Activated T-helper 1 cell treated with anti-CD3 and anti-CD28 coated beads, Interleukin-12 subunit alpha, Interleukin-12 subunit beta, Interleukin-2, Interleukin-4 antibody, amounts not matched to agents 30 ng/mL and 10 ng/mL and 1 ng/mL, durations not matched to agents 14 hours and 24 hours and 36 hours (primary cell): ENCODE data around the gene FBXO11. TPM values are rescaled to one million over a fixed set of nuclear protein-coding genes. Genes with fewer than 3 reads are reported as not detected.
A peak's percentile ranks its signal among the peaks of the same experiment; 100 is the strongest.
"Not testable (repeated sequence)": the region's sequence is repeated elsewhere in the genome, so short reads cannot be mapped to it uniquely, and the experiment has no call there.

Experiments
- DNase-seq: peaks from one replicate; pipeline ENCODE4 v3.0.0; 2021; ENCODE audit warnings: low spot score
- H3K27ac Mint-ChIP-seq: one replicate; pipeline ENCODE4 v1.8.0; 2021; ENCODE audit warnings: mild to moderate bottlenecking, mixed read lengths
- H3K27me3 Mint-ChIP-seq: one replicate; pipeline ENCODE4 v1.8.0; 2022; ENCODE audit warnings: mild to moderate bottlenecking, moderate library complexity, mixed read lengths; ENCODE audit not compliant: insufficient read depth
- H3K36me3 Mint-ChIP-seq: one replicate; pipeline ENCODE4 v1.8.0; 2021; ENCODE audit warnings: low read depth, mixed read lengths
- H3K4me1 Mint-ChIP-seq: one replicate; pipeline ENCODE4 v1.8.0; 2021; ENCODE audit warnings: low read depth, mixed read lengths
- H3K4me3 Mint-ChIP-seq: one replicate; pipeline ENCODE4 v1.8.0; 2021; ENCODE audit warnings: mild to moderate bottlenecking, moderate library complexity, mixed read lengths
- H3K9me3 Mint-ChIP-seq: one replicate; pipeline ENCODE4 v1.8.0; 2021; ENCODE audit warnings: mixed read lengths
- intact Hi-C: fragments of 100-400 bp; cut with micrococcal nuclease; formaldehyde crosslinking; loops from one replicate; pipeline ENCODE4 v1.15.1; 2024
- total RNA-seq: library from RNA; stranded (reverse); gene quantifications from 2 replicates; pipeline ENCODE4 v1.2.3, GENCODE V29; 2022

Gene FBXO11
- total RNA-seq: 50.1 and 56.1 TPM in 2 replicates

- intact Hi-C loops: loop anchor here (1.0 to 5.0 kb wide), 8 partner anchors 50 to 962 kb away; partner anchors contain the start of genes MSH2 and MSH6
- H3K36me3 Mint-ChIP-seq: peaks cover 5% of the 10 kb centered on the region
- H3K27me3 Mint-ChIP-seq: no peaks in the 10 kb centered on the region
- H3K9me3 Mint-ChIP-seq: no peaks in the 10 kb centered on the region
- DNase-seq: peak; percentile 94
- peaks cover 40% of the 10 kb centered on the region for H3K4me1 Mint-ChIP-seq
- peak within 1 kb of the TSS; percentile 93 for H3K27ac Mint-ChIP-seq
- H3K4me3 Mint-ChIP-seq: peak within 1 kb of the TSS; percentile 88
These were observed at the start of gene FBXO11 for GRCh38 chr2:47906157-47907038. FBXO11 (minus strand) TSS chr2:47906498; CDS start chr2:47905720, 778 bp downstream.

DNA sequence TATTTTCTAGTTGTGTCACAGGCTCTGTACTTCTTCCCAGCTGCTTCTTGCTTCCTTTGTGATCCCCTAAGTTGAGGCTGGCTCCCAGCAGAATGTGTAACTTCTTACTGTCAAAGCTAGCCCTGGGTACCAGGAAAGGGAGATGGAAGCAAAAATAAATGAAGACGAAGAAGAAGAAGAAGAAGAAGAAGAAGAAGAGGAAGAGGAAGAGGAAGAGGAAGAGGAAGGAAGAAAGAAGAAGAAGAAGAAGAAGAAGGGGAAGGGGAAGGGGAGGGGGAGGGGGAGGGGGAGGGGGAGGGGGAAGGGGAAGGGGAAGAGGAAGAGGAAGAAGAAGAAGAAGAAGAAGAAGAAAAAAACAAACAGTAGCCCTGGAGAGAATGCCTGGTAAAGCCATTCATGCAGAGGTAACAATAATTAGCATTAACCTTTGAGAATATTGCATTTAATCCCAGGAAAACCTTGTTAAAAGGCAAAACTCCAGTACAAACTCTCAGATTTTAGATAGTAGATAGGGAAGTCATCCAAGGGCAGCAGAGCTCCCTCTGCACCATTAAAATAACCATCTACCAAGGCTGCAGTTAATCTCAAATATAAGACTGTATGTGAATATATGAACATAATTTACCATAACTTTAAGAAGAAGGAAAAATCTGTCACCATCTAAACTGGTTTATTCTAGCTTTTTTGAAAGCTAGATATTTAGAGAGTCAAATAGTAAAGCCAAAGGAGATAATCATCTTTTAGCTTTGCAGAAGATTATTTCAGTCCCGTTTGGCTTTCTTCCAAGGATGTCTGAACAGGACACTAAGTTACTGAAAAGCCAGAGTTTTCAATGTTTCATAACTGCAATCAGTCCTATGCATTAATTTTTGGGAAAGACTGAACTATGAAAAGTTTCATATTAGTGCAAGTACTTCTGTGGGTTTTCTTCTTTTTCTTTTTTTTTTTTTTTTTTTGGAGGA, 44.3 kb upstream of the FBXO11 start:
- Mint-ChIP-seq H3K9me3 (no peaks in the 10 kb centered on the region), H3K4me3 (no peak overlapping the region), H3K27ac (no peak overlapping the region), H3K4me1 (no peaks in the 10 kb centered on the region), H3K36me3 (no peaks in the 10 kb centered on the region), H3K27me3 (peaks cover 7% of the 10 kb centered on the region)
- intact Hi-C loops: no loop called here
- DNase-seq: no peak

GRCh38 chr2:47946593-47946992, 40.3 kb upstream of the FBXO11 start:
- H3K4me3 Mint-ChIP-seq: no peak overlapping the region
- no peak for DNase-seq
- H3K9me3 Mint-ChIP-seq: no peaks in the 10 kb centered on the region
- no peaks in the 10 kb centered on the region for H3K4me1 Mint-ChIP-seq
- no peak overlapping the region for H3K27ac Mint-ChIP-seq
- H3K36me3 Mint-ChIP-seq: no peaks in the 10 kb centered on the region
- peaks cover 7% of the 10 kb centered on the region for H3K27me3 Mint-ChIP-seq
- intact Hi-C loops: no loop called here

- DNase-seq: no peak
- Mint-ChIP-seq H3K36me3 (no peaks in the 10 kb centered on the region), H3K4me1 (no peaks in the 10 kb centered on the region), H3K9me3 (no peaks in the 10 kb centered on the region), H3K27me3 (peaks cover 2% of the 10 kb centered on the region), H3K4me3 (no peak overlapping the region), H3K27ac (no peak overlapping the region)
- intact Hi-C loops: no loop called here
These were observed 38.9 kb upstream of the FBXO11 start for GRCh38 chr2:47945046-47945781.

GRCh38 chr2:47941936-47942335, 35.6 kb upstream of the FBXO11 start:
- H3K36me3 Mint-ChIP-seq: no peaks in the 10 kb centered on the region
- intact Hi-C loops: no loop called here
- no peaks in the 10 kb centered on the region for H3K4me1 Mint-ChIP-seq

GRCh38 chr2:47937677-47938076, 31.4 kb upstream of the FBXO11 start:
- intact Hi-C loops: no loop called here
- no peaks in the 10 kb centered on the region for H3K4me1 Mint-ChIP-seq
- no peak for DNase-seq
- no peaks in the 10 kb centered on the region for H3K36me3 Mint-ChIP-seq
- H3K27me3 Mint-ChIP-seq: peaks cover 12% of the 10 kb centered on the region
- H3K4me3 Mint-ChIP-seq: no peak overlapping the region
- no peaks in the 10 kb centered on the region for H3K9me3 Mint-ChIP-seq
- no peak overlapping the region for H3K27ac Mint-ChIP-seq

More at GRCh38 chr2:47941936-47942335, 35.6 kb upstream of the FBXO11 start:
- H3K27me3 Mint-ChIP-seq: peaks cover 12% of the 10 kb centered on the region
- H3K4me3 Mint-ChIP-seq: no peak overlapping the region
- no peaks in the 10 kb centered on the region for H3K9me3 Mint-ChIP-seq
- DNase-seq: no peak
- no peak overlapping the region for H3K27ac Mint-ChIP-seq

DNA sequence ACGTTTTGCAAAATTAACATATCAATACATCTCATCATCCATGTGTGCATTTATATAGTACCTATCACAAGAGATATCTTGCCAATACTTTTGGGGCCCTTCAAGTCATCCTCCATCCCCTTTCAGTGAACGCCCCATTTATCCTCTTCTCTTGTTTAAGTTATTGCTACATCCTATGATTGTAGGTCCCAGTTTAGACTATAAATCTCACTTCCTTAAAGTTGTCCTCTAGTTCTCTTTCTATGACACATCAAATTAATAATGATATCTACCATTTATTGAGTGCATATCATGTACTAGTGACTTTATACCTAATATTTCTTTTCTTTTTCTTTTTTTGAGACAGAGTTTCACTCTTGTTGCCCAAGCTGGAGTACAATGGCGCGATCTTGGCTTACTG, 28.8 kb upstream of the FBXO11 start:
- Mint-ChIP-seq H3K9me3 (no peaks in the 10 kb centered on the region), H3K4me3 (no peak overlapping the region), H3K36me3 (no peaks in the 10 kb centered on the region), H3K4me1 (no peaks in the 10 kb centered on the region), H3K27me3 (peaks cover 14% of the 10 kb centered on the region), H3K27ac (no peak overlapping the region)
- intact Hi-C loops: no loop called here
- DNase-seq: no peak

DNA sequence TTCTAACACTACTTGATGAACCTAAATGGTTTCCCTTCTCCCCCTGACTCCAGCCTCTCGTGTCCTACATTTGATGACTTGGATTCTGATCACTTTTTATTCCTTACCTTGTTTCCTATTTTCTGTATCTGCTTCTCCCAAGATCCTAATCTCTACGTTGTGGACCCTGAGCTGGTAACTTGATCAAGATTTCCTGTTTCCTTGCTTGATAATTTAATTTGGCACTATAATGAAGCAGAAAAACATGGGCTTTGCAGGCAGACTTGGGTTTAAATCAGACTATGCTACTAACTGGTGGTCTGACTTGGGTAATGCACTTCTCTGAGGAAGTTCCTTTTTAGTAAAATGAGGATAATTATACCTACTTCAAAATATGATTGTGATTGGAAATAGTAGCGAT, 11.7 kb upstream of the FBXO11 start:
- Mint-ChIP-seq H3K9me3 (no peaks in the 10 kb centered on the region), H3K27ac (no peak overlapping the region), H3K36me3 (no peaks in the 10 kb centered on the region), H3K27me3 (peaks cover 7% of the 10 kb centered on the region), H3K4me1 (no peaks in the 10 kb centered on the region), H3K4me3 (no peak overlapping the region)
- no peak for DNase-seq
- intact Hi-C loops: no loop called here

DNA sequence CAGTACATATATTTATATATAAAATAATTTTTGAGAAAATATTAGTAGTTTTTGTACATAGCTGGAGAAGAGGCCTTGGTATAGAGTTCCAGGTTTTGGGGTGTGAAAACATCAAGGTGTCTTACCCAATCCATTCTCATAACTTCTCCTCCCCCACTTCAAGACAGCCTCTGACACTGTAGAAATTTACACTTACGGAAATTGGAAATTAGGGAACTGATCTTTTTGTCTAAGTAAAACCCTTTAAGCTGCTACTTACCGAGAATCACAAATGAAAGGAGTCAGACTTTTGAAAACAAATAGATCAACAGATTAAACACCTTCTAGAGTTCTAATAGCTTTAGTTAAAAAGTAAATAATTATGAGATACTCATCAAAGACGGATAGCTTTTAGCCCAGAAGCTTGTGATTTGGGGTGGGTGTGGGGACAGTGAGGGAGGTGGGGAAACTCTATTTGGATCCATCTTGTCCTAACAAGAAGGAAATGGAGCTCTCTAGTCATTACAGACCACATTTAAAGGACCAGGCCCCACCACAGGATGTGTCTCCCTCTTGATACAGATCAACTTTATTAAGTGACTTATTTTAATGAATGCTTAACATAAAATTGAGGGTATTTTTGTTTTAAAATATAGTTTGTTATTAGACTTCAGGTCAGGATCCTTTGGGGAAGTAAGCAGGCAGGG, 11.1 kb upstream of the FBXO11 start:
- H3K27ac Mint-ChIP-seq: no peak overlapping the region
- H3K4me1 Mint-ChIP-seq: no peaks in the 10 kb centered on the region
- no peak overlapping the region for H3K4me3 Mint-ChIP-seq
- no peak for DNase-seq
- peaks cover 8% of the 10 kb centered on the region for H3K27me3 Mint-ChIP-seq
- no peaks in the 10 kb centered on the region for H3K36me3 Mint-ChIP-seq
- H3K9me3 Mint-ChIP-seq: no peaks in the 10 kb centered on the region
- intact Hi-C loops: no loop called here

- Mint-ChIP-seq H3K27me3 (peaks cover 8% of the 10 kb centered on the region), H3K27ac (no peak overlapping the region), H3K36me3 (peaks cover 2% of the 10 kb centered on the region), H3K9me3 (no peaks in the 10 kb centered on the region), H3K4me1 (no peaks in the 10 kb centered on the region), H3K4me3 (no peak overlapping the region)
- DNase-seq: no peak
- intact Hi-C loops: no loop called here
These were observed 10.1 kb upstream of the FBXO11 start for GRCh38 chr2:47916412-47916811.

- intact Hi-C loops, H3K4me3 Mint-ChIP-seq: not testable (repeated sequence)
These were observed 4.4 kb upstream of the FBXO11 start for GRCh38 chr2:47910662-47911061.

DNA sequence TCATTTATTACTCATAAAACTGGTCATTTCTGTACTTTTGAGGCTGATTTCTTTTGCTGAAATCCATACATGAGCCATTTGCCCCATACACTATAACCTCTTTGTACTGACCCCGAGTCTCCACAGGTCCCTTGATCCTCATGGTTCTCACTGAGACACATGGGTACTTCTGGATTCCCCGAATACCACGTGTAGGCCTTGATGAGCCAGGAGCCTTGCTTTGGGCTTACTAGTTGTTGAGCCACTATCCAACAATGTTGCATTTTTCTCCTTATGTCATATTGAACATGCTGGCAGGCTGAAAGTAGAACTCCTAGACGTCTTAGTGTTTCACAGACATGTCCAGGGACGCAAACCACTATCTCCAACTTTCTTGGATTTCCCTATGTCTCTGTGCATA, 2.4 kb upstream of the FBXO11 start:
- H3K4me1 Mint-ChIP-seq: peaks cover 19% of the 10 kb centered on the region

More at GRCh38 chr2:47910662-47911061, 4.4 kb upstream of the FBXO11 start:
- H3K27ac Mint-ChIP-seq, DNase-seq, H3K36me3 Mint-ChIP-seq, H3K27me3 Mint-ChIP-seq, H3K9me3 Mint-ChIP-seq: not testable (repeated sequence)
- peaks cover 13% of the 10 kb centered on the region for H3K4me1 Mint-ChIP-seq

More for the DNA sequence above, 2.4 kb upstream of the FBXO11 start:
- intact Hi-C loops: loop anchor here (5.0 kb wide), 1 partner anchor 506 kb away; the partner anchor contains the start of gene MSH2
- Mint-ChIP-seq H3K27ac (no peak overlapping the region), H3K9me3 (no peaks in the 10 kb centered on the region), H3K36me3 (peaks cover 4% of the 10 kb centered on the region), H3K4me3 (no peak overlapping the region), H3K27me3 (peaks cover 4% of the 10 kb centered on the region)
- DNase-seq: no peak
